22Rv1 (cell line): ENCODE measurements around the gene EHBP1.

Experiments used
- CTCF ChIP-seq: fragments of 450-650 bp; IDR thresholded peaks from 2 replicates; pipeline ENCODE4 v1.5.1; 2017; ENCODE audit warnings: mild to moderate bottlenecking
- ZFX ChIP-seq: fragments of 450-650 bp; IDR thresholded peaks from 2 replicates; pipeline ENCODE4 v1.6.1; 2017; ENCODE audit warnings: antibody characterized with exemption, borderline replicate concordance

GRCh38 chr2:62688771-62689170, 16.7 kb upstream of the EHBP1 start:
- TF ChIP-seq CTCF (no peak), ZFX (no peak)
